Neuron (in vitro differentiated cells): ENCODE measurements around the gene LGALS9.

Experiments used
- H2AFZ ChIP-seq: one replicate; pipeline ENCODE4 v1.6.1; 2013; ENCODE audit warnings: low read depth, mild to moderate bottlenecking, inconsistent platforms, low read length, moderate library complexity
- H3K27me3 ChIP-seq: one replicate; pipeline ENCODE4 v1.6.1; 2013; ENCODE audit warnings: low read length; ENCODE audit not compliant: insufficient read depth
- H3K36me3 ChIP-seq: one replicate; pipeline ENCODE4 v1.6.1; 2013; ENCODE audit warnings: low read length; ENCODE audit not compliant: insufficient read depth
- H3K4me1 ChIP-seq: one replicate; pipeline ENCODE4 v1.6.1; 2013; ENCODE audit warnings: low read length; ENCODE audit not compliant: insufficient read depth
- H3K4me3 ChIP-seq: 2 replicates; pipeline ENCODE4 v1.5.1; 2013; ENCODE audit warnings: mild to moderate bottlenecking, low read length, moderate library complexity
- H3K9me3 ChIP-seq: one replicate; pipeline ENCODE4 v1.6.1; 2013; ENCODE audit warnings: low read length

Gene LGALS9

DNA sequence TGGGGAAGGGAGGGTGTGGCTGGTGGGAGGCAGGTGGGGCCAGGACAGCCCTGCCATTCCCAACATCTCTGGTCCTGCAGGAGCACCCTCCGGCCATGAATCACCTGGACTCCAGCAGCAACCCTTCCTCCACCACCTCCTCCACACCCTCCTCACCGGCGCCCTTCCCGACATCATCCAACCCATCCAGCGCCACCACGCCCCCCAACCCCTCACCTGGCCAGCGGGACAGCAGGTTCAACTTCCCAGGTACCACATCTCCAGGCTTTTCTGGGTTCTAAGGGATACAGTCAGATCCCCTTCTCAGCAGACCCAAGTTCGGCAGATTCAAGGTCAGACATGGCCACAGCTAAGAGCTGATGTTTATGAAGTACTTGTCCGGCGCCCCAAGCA is 33.8 kb upstream of the LGALS9 start:
- H2AFZ ChIP-seq = no peak overlapping the region
- no peaks in the 10 kb centered on the region for H3K27me3 ChIP-seq
- H3K9me3 ChIP-seq = no peaks in the 10 kb centered on the region
- H3K4me1 ChIP-seq = peaks cover 9% of the 10 kb centered on the region
- H3K4me3 ChIP-seq = no peak overlapping the region
- no peaks in the 10 kb centered on the region for H3K36me3 ChIP-seq

DNA sequence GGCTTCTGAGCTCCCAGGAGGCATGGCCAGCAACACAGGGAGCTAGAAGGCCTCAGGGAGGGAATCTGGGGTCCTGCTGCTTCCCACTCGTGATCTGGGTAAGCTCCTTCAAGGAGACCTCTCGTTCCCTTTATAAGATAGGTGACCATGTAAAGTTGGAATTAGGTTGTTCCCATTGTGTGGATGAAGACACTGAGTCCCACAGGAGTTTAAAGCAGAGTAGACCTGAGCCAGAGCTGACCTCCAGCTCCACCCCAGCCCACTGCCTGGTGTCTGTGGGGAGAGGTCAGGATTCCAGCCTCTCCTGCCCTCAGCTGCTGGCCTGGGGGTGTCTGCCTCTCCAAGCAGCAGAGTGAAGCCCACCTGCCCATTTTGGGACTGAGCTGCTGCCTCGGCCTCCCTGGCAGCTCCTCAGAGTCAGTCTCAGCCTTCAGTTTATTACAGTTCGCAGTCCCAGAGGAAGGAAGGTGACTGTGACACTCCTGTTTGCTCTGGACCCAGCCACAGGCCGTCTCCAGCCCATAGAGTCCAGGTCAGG is 33.1 kb upstream of the LGALS9 start:
- Histone ChIP-seq H3K27me3 (no peaks in the 10 kb centered on the region), H2AFZ (no peak overlapping the region), H3K4me1 (peaks cover 9% of the 10 kb centered on the region), H3K9me3 (no peaks in the 10 kb centered on the region), H3K4me3 (no peak overlapping the region), H3K36me3 (no peaks in the 10 kb centered on the region)

DNA sequence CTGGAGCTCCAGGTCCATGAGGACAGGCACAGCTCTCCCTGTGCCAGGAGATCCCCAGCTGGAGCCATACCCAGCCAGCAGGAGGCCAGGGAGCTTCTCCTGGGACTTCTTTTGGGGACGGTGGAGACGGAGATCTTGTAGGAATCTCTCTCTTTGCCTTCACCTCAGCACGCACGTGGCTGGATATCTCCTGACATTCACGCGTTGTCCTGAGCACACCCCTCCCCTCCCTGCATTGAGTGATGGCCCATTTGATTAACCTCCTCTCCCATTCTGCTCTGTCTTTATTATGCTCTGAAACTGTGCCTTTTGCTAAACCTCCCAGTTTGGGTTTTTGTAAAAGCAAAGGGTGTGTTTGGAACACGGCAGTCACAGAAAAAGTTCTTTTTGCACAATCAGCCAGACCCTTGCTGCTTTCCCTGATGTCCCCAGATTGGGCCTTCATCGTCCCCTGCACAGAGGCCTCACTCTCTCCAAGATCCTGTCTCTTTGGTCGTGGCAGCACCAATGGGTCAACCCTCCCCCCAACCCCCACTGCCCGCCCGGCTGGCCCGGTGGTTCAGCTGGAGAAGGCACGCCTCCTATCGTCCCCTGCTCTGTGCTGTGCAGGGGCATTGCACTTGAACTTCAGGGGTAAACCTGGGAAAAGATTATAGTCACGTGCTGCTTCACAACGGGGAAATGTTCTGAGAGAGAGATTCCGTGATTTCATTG is 32.5 kb upstream of the LGALS9 start:
- no peak overlapping the region for H3K4me3 ChIP-seq
- no peak overlapping the region for H2AFZ ChIP-seq
- H3K27me3 ChIP-seq = no peaks in the 10 kb centered on the region
- H3K36me3 ChIP-seq = no peaks in the 10 kb centered on the region
- H3K9me3 ChIP-seq = no peaks in the 10 kb centered on the region
- H3K4me1 ChIP-seq = peaks cover 9% of the 10 kb centered on the region

DNA sequence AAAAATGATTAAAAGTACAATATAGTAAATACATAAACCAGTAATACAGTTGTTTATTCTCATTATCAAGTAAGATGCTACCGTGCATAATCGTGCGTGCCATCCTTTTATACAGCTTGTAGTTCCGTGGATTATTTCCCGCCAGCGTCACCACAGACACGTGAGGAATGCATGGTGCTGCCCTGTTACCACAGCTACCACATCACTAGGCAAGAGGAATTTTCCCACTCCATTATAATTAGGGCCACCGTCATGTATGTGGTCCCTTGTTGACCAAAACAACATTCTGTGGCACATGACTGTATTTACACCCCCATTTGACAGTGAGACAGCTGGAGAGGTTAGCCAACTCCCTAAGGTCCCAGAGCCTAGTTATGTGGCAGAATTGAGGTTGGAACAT is 30.5 kb upstream of the LGALS9 start:
- Histone ChIP-seq H3K9me3 (no peaks in the 10 kb centered on the region), H3K4me1 (peaks cover 9% of the 10 kb centered on the region), H3K27me3 (no peaks in the 10 kb centered on the region), H3K4me3 (no peak overlapping the region), H2AFZ (no peak overlapping the region), H3K36me3 (peaks cover 1% of the 10 kb centered on the region)

DNA sequence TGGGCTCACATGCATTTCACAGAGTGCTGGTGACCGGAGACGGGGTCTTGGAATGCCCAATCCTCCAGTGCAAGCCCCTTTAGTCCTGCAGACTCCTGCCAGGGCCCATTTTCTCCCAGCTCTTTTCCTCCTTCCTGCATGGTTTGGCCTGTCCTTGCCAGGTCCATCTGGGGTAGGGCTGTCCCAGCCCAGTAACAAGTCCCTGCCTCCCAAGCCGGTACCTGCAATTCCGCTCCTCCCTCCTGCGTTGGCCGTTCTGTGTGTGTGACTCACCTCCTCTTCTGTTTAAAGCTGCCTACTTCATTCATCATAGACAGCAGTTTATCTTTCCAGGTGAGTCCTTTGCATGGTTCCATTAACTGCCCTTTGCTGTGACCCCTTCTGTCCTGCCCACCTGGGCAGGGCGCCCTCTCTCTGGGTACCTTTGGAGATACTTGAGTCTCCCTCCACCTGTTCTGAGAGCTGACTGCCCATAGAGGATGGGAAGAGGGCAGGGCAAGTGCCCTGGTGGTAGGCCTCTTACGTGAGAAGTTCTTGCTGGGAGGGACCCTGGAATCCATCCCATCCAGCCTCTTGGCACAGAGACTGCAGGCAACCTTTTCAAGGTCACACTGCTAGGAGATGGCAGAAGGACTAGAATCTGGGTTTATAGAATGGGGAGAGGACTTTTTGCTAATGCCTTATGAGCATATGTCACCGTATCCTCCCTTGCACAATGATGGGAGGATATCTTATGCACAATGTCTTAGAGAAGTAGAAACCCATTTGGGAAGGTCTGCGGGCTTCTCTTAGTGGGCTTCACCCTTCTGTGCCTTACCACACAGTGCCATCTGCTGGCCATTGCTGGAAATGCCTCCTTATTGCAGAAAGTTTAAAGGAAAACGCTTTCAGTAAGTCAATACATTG is 29.7 kb upstream of the LGALS9 start:
- H3K27me3 ChIP-seq = no peaks in the 10 kb centered on the region
- peaks cover 9% of the 10 kb centered on the region for H3K4me1 ChIP-seq
- peaks cover 3% of the 10 kb centered on the region for H3K36me3 ChIP-seq
- H3K9me3 ChIP-seq = no peaks in the 10 kb centered on the region
- no peak overlapping the region for H3K4me3 ChIP-seq
- no peak overlapping the region for H2AFZ ChIP-seq

DNA sequence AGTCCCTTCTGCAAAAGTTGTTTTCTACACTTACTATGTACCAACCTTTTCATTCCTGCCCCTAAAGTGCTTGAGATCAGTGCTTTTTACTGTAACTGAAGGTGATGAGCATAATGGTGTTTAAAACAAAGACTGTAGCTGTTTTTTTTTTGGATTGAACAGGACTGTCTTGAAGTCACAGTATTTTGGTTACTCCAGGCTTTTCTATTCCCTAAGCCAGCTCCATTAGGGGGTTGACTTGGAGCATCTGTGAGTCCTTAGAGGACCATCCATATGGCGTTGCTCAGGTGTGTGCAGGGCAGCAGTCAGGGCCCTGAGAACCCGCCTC is 29.0 kb upstream of the LGALS9 start:
- Histone ChIP-seq H3K4me1 (peaks cover 9% of the 10 kb centered on the region), H3K9me3 (no peaks in the 10 kb centered on the region), H3K36me3 (peaks cover 3% of the 10 kb centered on the region), H3K4me3 (no peak overlapping the region), H2AFZ (no peak overlapping the region), H3K27me3 (no peaks in the 10 kb centered on the region)

DNA sequence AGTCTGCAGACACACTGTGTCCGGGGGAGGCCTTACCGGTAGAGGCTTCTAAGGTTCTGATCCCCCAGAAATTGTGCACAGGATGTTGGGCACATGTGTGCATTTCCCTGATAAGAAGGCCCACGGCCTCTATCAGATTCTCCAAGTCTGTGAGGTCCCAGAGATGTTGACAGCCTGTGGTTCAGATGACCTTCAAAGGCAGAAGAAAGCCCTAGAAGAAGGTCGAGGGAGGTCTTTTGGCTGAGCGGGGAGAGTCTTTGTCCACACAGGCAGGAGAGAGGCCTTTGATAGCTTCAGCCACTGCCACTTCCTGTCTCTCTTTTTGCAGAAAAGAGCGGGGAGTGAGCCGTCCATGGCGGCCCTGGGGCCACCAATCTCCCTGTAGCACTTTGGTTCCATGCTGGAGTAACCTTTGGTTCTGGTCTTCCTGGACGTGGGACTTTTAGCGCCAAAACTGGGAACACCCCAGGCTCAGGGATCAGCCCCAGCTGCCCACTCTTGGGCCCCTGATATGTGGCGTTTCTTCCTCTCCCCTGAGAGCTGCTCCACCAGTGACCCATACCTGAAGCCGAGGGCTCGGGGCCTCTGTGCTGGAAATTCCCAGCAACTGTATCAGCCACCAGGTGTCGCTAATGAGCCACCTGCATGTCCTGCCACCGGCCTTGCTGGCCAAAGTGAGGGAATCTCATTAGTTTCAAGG is 28.1 kb upstream of the LGALS9 start:
- Histone ChIP-seq H3K4me1 (peaks cover 9% of the 10 kb centered on the region), H3K4me3 (no peak overlapping the region), H3K27me3 (no peaks in the 10 kb centered on the region), H3K36me3 (peaks cover 3% of the 10 kb centered on the region), H3K9me3 (no peaks in the 10 kb centered on the region), H2AFZ (no peak overlapping the region)

DNA sequence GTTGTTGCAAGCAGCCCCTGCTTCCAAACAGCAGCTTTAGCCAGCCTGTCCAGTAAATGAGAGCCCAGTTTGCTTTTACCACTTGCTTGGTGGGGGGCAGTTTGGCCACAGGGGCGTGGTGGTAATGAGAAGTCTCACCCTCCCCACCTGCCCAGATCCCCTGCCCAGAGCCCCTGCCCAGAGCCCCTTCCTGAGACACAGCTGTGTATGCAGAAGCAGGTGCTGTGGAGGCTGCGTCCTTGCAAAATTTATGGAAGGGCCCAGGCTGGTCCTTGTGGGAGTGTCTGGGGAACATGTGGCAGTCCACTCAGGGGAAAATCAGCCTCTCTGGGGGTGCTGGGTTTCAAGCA is 27.6 kb upstream of the LGALS9 start:
- no peaks in the 10 kb centered on the region for H3K9me3 ChIP-seq
- H3K4me1 ChIP-seq = peaks cover 9% of the 10 kb centered on the region
- H3K27me3 ChIP-seq = no peaks in the 10 kb centered on the region
- no peak overlapping the region for H2AFZ ChIP-seq
- H3K36me3 ChIP-seq = peaks cover 6% of the 10 kb centered on the region
- H3K4me3 ChIP-seq = no peak overlapping the region

DNA sequence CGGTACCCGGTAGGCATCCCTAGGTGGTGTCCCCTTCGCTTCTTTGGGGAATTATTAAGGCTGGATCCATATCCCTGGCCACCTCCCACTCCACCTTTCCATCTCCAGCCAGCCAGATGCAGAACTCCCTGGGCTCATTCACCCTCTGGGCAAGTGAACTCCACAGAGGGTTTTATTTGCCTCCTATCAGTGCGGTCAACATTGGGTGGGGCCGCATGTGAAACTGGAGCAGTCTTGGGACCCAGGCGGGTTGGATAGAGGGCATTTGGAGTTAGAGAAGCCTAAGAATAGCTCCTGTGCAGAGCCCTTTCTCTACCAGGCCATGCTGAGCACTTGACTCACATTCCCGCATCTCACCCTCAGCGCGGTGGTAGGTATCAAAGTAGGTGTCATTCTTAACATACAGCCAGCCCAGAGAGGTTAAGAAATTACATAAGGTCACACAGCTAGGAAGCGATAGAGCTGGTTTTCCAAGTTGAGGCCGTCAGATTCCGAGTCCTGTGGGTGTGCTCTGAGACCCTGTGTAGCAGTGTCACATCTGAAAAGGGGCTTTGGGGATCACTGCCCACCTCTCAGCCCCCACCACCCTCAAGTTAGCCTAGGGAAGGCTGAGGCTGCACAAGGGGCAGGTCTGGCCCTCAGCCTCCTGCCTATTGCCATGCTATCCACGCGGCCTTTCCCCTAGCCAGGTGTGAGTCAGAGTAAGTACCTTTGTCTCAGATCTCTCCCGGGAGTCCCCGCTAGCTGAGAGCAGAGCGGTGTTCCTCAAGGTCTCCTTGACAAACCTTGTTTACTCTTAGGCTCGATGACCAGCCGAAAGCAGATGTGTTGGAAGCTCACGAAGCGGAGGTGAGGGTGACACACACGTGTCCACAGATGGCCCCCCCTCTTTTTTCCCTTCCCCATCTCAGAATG is 26.9 kb upstream of the LGALS9 start:
- H3K27me3 ChIP-seq = no peaks in the 10 kb centered on the region
- peaks cover 9% of the 10 kb centered on the region for H3K4me1 ChIP-seq
- H3K36me3 ChIP-seq = peaks cover 9% of the 10 kb centered on the region
- no peak overlapping the region for H3K4me3 ChIP-seq
- no peaks in the 10 kb centered on the region for H3K9me3 ChIP-seq
- no peak overlapping the region for H2AFZ ChIP-seq

DNA sequence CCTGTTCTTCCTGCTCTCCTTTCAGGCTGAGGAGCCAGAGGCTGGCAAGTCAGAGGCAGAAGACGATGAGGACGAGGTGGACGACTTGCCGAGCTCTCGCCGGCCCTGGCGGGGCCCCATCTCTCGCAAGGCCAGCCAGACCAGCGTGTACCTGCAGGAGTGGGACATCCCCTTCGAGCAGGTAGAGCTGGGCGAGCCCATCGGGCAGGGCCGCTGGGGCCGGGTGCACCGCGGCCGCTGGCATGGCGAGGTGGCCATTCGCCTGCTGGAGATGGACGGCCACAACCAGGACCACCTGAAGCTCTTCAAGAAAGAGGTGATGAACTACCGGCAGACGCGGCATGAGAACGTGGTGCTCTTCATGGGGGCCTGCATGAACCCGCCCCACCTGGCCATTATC is 25.6 kb upstream of the LGALS9 start:
- H3K27me3 ChIP-seq = no peaks in the 10 kb centered on the region
- H3K36me3 ChIP-seq = peaks cover 12% of the 10 kb centered on the region
- H2AFZ ChIP-seq = no peak overlapping the region

DNA sequence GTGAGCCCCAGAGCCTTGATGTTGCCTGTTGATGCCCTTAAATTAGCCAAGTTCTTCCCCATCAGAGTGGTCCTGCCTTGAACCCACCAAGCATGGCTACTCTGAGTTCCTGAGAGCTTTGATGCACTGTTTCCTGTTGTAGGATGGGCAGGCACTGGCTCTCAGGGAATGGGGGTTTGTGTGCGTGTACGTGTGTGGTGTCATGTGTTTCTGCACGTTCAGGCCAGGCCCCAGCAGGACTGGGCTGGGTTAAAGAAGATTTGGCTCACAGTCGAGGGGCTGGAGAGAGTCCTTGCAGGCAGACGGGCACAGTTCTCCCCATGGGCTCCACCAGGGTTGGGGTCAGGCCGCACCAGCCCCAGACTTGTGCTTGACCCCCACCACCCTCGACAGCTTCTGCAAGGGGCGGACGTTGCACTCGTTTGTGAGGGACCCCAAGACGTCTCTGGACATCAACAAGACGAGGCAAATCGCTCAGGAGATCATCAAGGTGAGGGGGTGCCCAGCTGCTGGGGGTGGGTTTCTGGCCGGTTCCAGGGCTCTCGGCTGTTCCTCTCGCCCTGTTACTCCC is 23.4 kb upstream of the LGALS9 start:
- no peak overlapping the region for H2AFZ ChIP-seq
- H3K36me3 ChIP-seq = peaks cover 12% of the 10 kb centered on the region
- H3K4me3 ChIP-seq = no peak overlapping the region
- H3K9me3 ChIP-seq = no peaks in the 10 kb centered on the region
- H3K27me3 ChIP-seq = no peaks in the 10 kb centered on the region
- H3K4me1 ChIP-seq = no peaks in the 10 kb centered on the region

More for the DNA sequence above, 25.6 kb upstream of the LGALS9 start:
- Histone ChIP-seq H3K4me1 (peaks cover 8% of the 10 kb centered on the region), H3K4me3 (no peak overlapping the region), H3K9me3 (no peaks in the 10 kb centered on the region)
